Tongue (tissue), 2 donors: ENCODE measurements around the gene CLSTN2. TPM values are rescaled to one million over a fixed set of nuclear protein-coding genes. Genes with fewer than 3 reads are reported as not detected.

Source experiments
- DNase-seq: peaks from one replicate; pipeline ENCODE4 v3.0.0-alpha.2; 2015
- total RNA-seq: library from RNA; depleted of rRNA; stranded (reverse); fragments of >200 nt; gene quantifications from one replicate; pipeline ENCODE4 v1.2.3, GENCODE V29; 2014

CLSTN2 gene
- total RNA-seq, 1 donor from 2014 or later, result 20.1 TPM

- DNase-seq, result peak; percentile 95
These were observed 158.8 kb downstream of the CLSTN2 start for GRCh38 chr3:140093742-140094141.

- no peak for DNase-seq
These were observed 159.5 kb downstream of the CLSTN2 start for GRCh38 chr3:140094487-140094886.

DNA sequence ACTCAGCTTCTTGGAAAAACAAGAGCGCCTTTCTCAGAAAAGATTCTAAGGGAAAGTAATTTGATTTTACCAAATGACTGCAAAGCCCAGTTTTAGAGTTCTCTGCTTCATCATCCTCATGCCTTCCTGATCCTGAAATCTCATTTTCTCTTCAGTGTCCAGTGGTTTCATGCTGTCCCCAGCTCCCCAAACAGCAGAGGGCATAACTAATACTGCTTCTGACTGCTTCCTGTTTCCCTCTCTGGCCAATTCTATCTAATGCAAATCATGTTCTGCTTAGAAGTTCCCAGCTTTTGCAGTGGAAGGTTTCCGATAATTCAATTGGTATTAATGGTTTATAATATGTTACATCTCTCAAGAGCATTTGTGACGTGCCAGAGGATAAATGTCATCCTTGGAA, 161.1 kb downstream of the CLSTN2 start:
- no peak for DNase-seq

DNA sequence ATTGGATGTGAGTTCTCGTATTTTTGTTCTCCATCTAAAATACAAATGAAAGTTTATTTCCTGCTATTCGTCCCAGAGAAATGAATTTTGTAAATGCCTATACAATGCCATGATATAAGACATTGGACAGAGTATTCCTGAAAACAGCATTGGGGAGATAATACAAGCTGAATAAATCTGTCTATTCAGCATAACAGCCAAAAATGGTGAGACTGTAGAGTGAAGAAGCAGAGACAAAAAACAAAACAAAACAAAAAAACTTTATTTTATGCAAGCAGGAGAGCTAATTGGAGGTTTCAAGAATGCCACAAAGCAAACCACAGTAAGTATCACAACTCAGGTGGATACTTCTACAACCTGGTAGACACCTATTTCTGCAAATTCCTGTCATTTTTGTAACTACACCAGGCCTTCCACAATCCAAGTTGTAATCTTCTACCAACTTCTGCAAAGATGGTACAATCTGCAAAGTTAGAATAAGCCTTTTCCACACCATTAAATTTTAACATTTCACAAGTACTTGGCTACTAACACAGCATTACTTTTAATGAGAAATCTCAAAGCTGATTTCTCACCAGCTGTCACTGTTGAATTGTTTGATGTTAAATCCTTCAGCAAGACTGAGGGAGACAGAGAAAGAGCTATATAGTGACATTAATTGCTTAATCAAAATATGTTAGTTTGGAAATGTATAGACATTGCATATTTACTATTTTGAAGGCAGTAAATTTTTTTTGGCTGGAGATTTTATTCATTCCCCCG, 163.1 kb downstream of the CLSTN2 start:
- DNase-seq, result no peak

GRCh38 chr3:140100479-140100878, 165.5 kb downstream of the CLSTN2 start:
- DNase-seq, result no peak

DNA sequence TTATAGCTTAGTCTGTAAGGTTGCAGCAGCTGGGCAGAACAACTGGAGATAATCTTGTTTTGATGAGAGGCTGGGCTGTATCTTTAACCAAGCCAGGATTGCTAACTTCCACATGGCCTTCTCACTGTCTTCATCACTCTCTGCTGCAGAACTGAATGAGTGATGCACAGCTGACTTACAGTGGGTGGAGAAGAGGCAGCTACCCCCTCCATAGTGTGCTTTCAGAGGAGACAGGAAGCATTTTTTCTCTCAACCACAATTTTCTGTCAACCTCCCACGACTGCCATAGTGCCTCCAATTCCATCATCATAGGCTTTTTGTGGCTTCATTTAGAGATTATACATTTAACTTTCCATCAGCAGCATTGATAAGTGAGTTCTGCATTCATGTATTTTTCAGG, 168.2 kb downstream of the CLSTN2 start:
- no peak for DNase-seq

GRCh38 chr3:140103986-140104645, 169.1 kb downstream of the CLSTN2 start:
- no peak for DNase-seq

- DNase-seq, result no peak
These were observed 179.2 kb downstream of the CLSTN2 start for GRCh38 chr3:140113996-140114788.

DNA sequence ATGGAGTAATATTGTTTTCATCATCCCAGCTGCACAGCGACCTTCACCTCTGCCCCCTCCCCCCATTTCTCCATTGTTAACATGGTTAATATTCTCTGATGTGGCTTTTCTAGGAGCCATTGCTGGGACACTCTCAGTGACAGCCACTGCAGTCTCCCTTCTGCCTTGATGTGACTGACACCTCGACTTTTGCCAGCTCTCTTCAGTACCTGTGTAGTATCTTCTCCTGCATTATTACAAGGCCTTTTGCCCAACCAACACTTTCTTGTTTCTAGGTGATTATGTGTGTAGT, 179.8 kb downstream of the CLSTN2 start:
- no peak for DNase-seq

GRCh38 chr3:140117096-140117526, 182.1 kb downstream of the CLSTN2 start:
- DNase-seq, result no peak

GRCh38 chr3:140122183-140122582, 187.2 kb downstream of the CLSTN2 start:
- no peak for DNase-seq

GRCh38 chr3:140128217-140128616, 193.2 kb downstream of the CLSTN2 start:
- no peak for DNase-seq

DNA sequence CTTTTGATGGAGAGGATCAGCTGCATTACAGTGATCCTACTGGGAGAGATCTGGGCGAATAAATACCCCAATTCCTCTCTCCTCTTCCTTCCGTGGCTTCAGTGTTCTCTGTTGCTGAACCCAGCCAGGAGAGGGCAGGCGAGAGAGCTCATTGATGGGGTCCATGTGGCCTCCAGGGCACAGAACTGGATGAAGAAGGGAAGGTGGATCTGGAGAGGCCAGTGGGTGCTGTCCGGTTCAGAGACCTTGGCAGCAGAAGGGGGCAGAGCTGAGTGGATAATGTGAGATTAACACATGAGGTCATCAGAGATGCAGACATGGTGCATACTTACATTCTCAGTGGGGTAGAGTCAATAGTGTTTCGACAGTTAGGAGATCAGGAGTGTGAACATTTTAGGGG, 193.6 kb downstream of the CLSTN2 start:
- peak; percentile 24 for DNase-seq

GRCh38 chr3:140129768-140130284, 194.8 kb downstream of the CLSTN2 start:
- DNase-seq, result no peak

- no peak for DNase-seq
These were observed 196.9 kb downstream of the CLSTN2 start for GRCh38 chr3:140131895-140132294.

- no peak for DNase-seq
These were observed 199.4 kb downstream of the CLSTN2 start for GRCh38 chr3:140134231-140134965.

DNA sequence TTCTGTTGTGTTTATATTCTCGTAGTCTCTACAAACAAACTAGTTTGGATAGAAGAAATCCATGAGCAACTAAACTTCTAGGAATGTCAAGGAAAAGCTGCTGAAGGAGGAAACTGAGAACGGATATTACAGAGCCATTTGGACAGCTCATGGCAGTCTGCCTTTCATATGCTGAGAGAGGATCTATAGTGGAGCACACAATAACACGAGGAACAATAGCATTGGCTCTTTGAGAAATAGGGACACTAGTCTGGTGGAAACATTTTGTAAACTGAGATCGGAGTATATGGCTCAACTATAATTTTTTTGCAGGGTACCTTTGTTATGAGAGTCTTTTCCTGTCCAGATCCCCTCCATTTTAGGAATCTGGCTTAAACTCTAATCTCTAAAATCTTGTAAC, 200.5 kb downstream of the CLSTN2 start:
- no peak for DNase-seq

DNA sequence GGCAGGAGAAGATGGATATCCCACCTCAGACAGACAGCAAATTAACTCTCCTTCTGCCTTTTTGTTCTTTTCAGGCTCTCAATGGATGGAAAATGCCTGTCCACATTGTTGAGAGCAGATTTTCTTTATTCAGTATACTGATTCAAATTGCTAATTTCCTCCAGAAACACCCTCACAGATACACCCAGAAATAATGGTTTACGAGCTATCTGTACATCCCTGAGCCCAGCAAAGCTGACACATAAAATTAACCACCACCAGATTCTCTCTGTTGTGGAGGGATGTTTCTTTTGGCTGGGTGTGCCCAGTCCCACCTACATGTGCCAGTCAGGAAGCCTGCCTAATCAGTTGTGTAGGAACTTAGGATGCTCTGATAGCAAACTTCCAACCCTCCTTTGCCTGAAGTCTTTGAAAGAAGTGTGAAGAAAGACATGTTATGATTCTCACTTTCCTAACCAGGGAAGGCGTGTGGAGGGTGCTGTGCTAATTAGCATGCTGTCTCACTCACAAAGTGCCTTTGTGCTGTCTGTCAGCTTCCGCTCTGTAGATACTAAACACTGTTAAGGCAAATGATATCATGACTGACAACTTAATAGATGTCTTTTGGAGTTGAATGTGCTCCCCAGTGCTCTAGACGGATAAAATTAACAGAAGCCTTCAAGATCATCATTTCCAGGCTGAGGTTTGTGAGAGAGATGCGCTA, 208.5 kb downstream of the CLSTN2 start:
- DNase-seq, result no peak

GRCh38 chr3:140145528-140145927, 210.5 kb downstream of the CLSTN2 start:
- DNase-seq, result no peak

- peak; percentile 12 for DNase-seq
These were observed 211.7 kb downstream of the CLSTN2 start for GRCh38 chr3:140146668-140147067.

DNA sequence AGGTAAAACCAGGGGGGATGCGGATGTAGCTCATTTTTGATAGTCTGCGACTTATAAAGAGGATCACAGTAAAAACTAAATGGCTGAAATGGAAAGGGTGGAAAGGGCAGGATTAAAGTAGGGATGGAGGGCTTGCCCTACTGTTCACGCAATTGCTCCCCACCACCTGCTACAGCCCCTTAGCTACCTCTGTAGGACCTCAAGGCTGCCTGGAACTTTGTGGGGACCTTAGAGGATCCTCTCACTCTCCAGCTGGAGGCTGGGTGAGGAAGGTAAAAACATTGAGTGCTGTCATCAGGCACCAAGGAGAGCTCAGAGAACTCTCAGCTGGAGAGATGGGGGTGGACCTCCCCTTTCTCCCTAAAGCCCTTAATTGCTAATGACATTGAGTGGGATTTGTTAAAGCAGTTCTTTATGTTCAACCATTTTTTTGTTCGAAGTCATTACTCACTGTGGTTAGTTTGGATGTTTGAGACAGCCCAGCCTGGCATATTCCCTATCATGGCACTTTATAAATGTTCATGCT, 213.0 kb downstream of the CLSTN2 start:
- no peak for DNase-seq
